ENCODE data around the gene FRMD5. TPM values are rescaled to one million over a fixed set of nuclear protein-coding genes. Genes with fewer than 3 reads are reported as not detected.
A peak's percentile ranks its signal among the peaks of the same experiment; 100 is the strongest.

FRMD5 gene
- polyA plus RNA-seq, 1 donor (not counting 4 experiments of a cell fraction or from before 2014, with no cell fraction given), result 7.3 TPM

DNA sequence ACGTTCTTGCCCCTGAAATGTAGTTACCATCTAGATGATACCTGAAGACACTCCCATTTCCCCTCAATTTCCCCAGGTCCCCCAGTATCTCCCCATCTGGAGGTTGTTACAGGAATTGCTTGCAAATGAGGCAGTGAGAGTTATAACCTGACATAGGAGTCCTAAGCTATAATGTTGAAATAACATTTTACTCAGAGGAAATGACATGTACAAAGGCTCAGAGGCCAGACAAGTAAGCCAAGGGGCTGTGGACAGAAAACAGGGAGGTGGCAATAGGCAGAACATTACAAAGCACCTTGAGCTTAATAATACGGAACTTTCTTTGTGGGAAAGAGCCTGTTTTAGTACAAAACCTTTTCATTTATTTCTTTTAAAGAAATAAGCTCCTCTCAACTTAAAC lies 171.9 kb downstream of the FRMD5 start:
- Histone ChIP-seq H3K4me3 (ENCODE audit: control insufficient read depth in 2 of 3, extremely low read depth in 1 of 3, insufficient read depth in 2 of 3, low read depth in 1 of 3, low read length in 3 of 3) (no peak overlapping the region), H3K27ac (ENCODE audit: control insufficient read depth, insufficient read depth, low read length) (no peak overlapping the region), H3K9ac (ENCODE audit: control insufficient read depth, extremely low read depth, insufficient read depth, low read length) (no peak overlapping the region), H2AFZ (ENCODE audit: control insufficient read depth, low read length) (no peak overlapping the region), H3K4me2 (ENCODE audit: control insufficient read depth, extremely low read depth, insufficient read depth, low read depth, low read length) (no peak overlapping the region), H3K27me3 (ENCODE audit: control insufficient read depth, extremely low read depth, insufficient read depth, low read length) (no peaks in the 10 kb centered on the region), H3K9me1 (ENCODE audit: control insufficient read depth, extremely low read depth, insufficient read depth, low read length) (no peaks in the 10 kb centered on the region), H3K79me2 (ENCODE audit: control insufficient read depth, insufficient read depth, low read length) (peaks cover 2% of the 10 kb centered on the region), H3K36me3 (ENCODE audit: control insufficient read depth in 2 of 2, extremely low read depth in 1 of 2, insufficient read depth in 2 of 2, low read length in 2 of 2) (no peaks in the 10 kb centered on the region), H3K9me3 (ENCODE audit: control insufficient read depth, low read depth, low read length) (no peaks in the 10 kb centered on the region), H4K20me1 (ENCODE audit: control insufficient read depth, extremely low read depth, insufficient read depth, low read length) (no peaks in the 10 kb centered on the region), H3K4me1 (ENCODE audit: control insufficient read depth, extremely low read depth, insufficient read depth, low read length) (no peaks in the 10 kb centered on the region)
- dilution Hi-C loops (cut with MboI; ENCODE audit: extremely low pct_ligation_motif_present, low sequenced_read_pairs), result no loop called here
- FAIRE-seq (no peak), DNase-seq (ENCODE audit: low read depth, low spot score) (no peak)
- no peak for TF ChIP-seq EZH2 (IDR thresholded peaks at IDR 0.05; ENCODE audit: low read length)
- TF ChIP-seq, protein P1, sequence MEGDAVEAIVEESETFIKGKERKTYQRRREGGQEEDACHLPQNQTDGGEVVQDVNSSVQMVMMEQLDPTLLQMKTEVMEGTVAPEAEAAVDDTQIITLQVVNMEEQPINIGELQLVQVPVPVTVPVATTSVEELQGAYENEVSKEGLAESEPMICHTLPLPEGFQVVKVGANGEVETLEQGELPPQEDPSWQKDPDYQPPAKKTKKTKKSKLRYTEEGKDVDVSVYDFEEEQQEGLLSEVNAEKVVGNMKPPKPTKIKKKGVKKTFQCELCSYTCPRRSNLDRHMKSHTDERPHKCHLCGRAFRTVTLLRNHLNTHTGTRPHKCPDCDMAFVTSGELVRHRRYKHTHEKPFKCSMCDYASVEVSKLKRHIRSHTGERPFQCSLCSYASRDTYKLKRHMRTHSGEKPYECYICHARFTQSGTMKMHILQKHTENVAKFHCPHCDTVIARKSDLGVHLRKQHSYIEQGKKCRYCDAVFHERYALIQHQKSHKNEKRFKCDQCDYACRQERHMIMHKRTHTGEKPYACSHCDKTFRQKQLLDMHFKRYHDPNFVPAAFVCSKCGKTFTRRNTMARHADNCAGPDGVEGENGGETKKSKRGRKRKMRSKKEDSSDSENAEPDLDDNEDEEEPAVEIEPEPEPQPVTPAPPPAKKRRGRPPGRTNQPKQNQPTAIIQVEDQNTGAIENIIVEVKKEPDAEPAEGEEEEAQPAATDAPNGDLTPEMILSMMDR (optimal IDR thresholded peaks at IDR 0.05 in 1 of 3, IDR thresholded peaks at IDR 0.05 in 1 of 3, conservative IDR thresholded peaks at IDR 0.05 in 1 of 3; ENCODE audit: extremely low read depth in 1 of 3, insufficient read depth in 2 of 3, low read length in 3 of 3), result peak in 1 of 3 experiments; percentile 1

DNA sequence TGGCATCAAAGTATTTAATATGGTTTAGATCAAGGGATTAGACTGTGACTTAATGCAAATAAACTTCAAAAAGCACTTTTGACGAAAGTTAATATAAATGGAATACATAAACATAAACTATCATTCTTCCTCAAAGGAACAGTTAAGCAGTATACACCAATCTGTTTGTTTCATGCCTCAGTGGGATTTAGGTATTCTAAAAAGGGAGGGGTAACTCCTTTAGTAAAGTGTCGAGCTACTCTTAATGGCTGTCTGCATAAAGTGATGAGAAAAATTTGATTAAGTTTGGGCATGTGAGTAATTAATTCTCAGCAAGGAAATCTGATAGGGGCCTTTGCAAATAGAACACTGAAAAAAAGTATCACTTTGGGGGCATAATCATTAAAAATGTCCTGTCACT lies 176.9 kb downstream of the FRMD5 start:
- H3K79me2 ChIP-seq (ENCODE audit: control insufficient read depth, insufficient read depth, low read length), result no peaks in the 10 kb centered on the region
- H3K4me3 ChIP-seq (ENCODE audit: control insufficient read depth in 2 of 3, extremely low read depth in 1 of 3, insufficient read depth in 2 of 3, low read depth in 1 of 3, low read length in 3 of 3), result no peak overlapping the region
- no peak for FAIRE-seq
- H4K20me1 ChIP-seq (ENCODE audit: control insufficient read depth, extremely low read depth, insufficient read depth, low read length), result no peaks in the 10 kb centered on the region
- no peaks in the 10 kb centered on the region for H3K4me1 ChIP-seq (ENCODE audit: control insufficient read depth, extremely low read depth, insufficient read depth, low read length)
- no peaks in the 10 kb centered on the region for H3K9me3 ChIP-seq (ENCODE audit: control insufficient read depth, low read depth, low read length)
- no peak for DNase-seq (ENCODE audit: low read depth, low spot score)
- no peak overlapping the region for H3K27ac ChIP-seq (ENCODE audit: control insufficient read depth, insufficient read depth, low read length)
- H3K9me1 ChIP-seq (ENCODE audit: control insufficient read depth, extremely low read depth, insufficient read depth, low read length), result no peaks in the 10 kb centered on the region
- no peaks in the 10 kb centered on the region for H3K36me3 ChIP-seq (ENCODE audit: control insufficient read depth in 2 of 2, extremely low read depth in 1 of 2, insufficient read depth in 2 of 2, low read length in 2 of 2)
- dilution Hi-C loops (cut with MboI; ENCODE audit: extremely low pct_ligation_motif_present, low sequenced_read_pairs), result no loop called here
- H3K9ac ChIP-seq (ENCODE audit: control insufficient read depth, extremely low read depth, insufficient read depth, low read length), result no peak overlapping the region
- no peak overlapping the region for H2AFZ ChIP-seq (ENCODE audit: control insufficient read depth, low read length)
- TF ChIP-seq, protein P1 (optimal IDR thresholded peaks at IDR 0.05 in 1 of 3, IDR thresholded peaks at IDR 0.05 in 1 of 3, conservative IDR thresholded peaks at IDR 0.05 in 1 of 3; ENCODE audit: extremely low read depth in 1 of 3, insufficient read depth in 2 of 3, low read length in 3 of 3), result no peak
- no peak for TF ChIP-seq EZH2 (IDR thresholded peaks at IDR 0.05; ENCODE audit: low read length)
- no peak overlapping the region for H3K4me2 ChIP-seq (ENCODE audit: control insufficient read depth, extremely low read depth, insufficient read depth, low read depth, low read length)
- H3K27me3 ChIP-seq (ENCODE audit: control insufficient read depth, extremely low read depth, insufficient read depth, low read length), result no peaks in the 10 kb centered on the region

Data from keratinocyte (primary cell).